ENCODE measurements around the gene ACSF2. TPM values are rescaled to one million over a fixed set of nuclear protein-coding genes. Genes with fewer than 3 reads are reported as not detected.
"Not testable (repeated sequence)": the region's sequence is repeated elsewhere in the genome, so short reads cannot be mapped to it uniquely, and the experiment has no call there.

ACSF2 gene
- total RNA-seq, 1 donor from 2014 or later = 22.5 TPM

GRCh38 chr17:50399591-50399990 lies 26.4 kb upstream of the ACSF2 start:
- DNase-seq; intact Hi-C loops (cut with micrococcal nuclease); ATAC-seq: not testable (repeated sequence)

- intact Hi-C loops (cut with micrococcal nuclease); DNase-seq; ATAC-seq: not testable (repeated sequence)
Measured at GRCh38 chr17:50405351-50405750, 20.7 kb upstream of the ACSF2 start.

- ATAC-seq (no peak), DNase-seq (no peak)
- intact Hi-C loops (cut with micrococcal nuclease) = no loop called here
Measured at GRCh38 chr17:50406578-50406977, 19.4 kb upstream of the ACSF2 start.

- intact Hi-C loops (cut with micrococcal nuclease) = no loop called here
- DNase-seq (no peak), ATAC-seq (no peak)
Measured at GRCh38 chr17:50407921-50408320, 18.1 kb upstream of the ACSF2 start.

GRCh38 chr17:50412188-50412732 lies 13.8 kb upstream of the ACSF2 start:
- DNase-seq (no peak), ATAC-seq (no peak)
- intact Hi-C loops (cut with micrococcal nuclease) = no loop called here

- ATAC-seq = no peak
- DNase-seq = no peak
- intact Hi-C loops (cut with micrococcal nuclease) = no loop called here
Measured at GRCh38 chr17:50414808-50415207, 11.2 kb upstream of the ACSF2 start.

GRCh38 chr17:50419577-50419976 lies 6.4 kb upstream of the ACSF2 start:
- intact Hi-C loops (cut with micrococcal nuclease); DNase-seq; ATAC-seq: not testable (repeated sequence)

GRCh38 chr17:50420419-50421112 lies 5.5 kb upstream of the ACSF2 start:
- ATAC-seq (peak; percentile 79), DNase-seq (no peak)
- intact Hi-C loops (cut with micrococcal nuclease) = no loop called here

- DNase-seq (no peak), ATAC-seq (no peak)
- intact Hi-C loops (cut with micrococcal nuclease) = no loop called here
Measured at GRCh38 chr17:50421308-50422051, 4.5 kb upstream of the ACSF2 start.

GRCh38 chr17:50422738-50423137 lies 3.3 kb upstream of the ACSF2 start:
- no peak for ATAC-seq
- intact Hi-C loops (cut with micrococcal nuclease) = no loop called here
- DNase-seq = no peak

GRCh38 chr17:50423553-50424159 lies 2.4 kb upstream of the ACSF2 start:
- intact Hi-C loops (cut with micrococcal nuclease) = no loop called here
- ATAC-seq (no peak), DNase-seq (no peak)

GRCh38 chr17:50424246-50424995 lies 1.6 kb upstream of the ACSF2 start:
- ATAC-seq (no peak), DNase-seq (no peak)
- intact Hi-C loops (cut with micrococcal nuclease) = no loop called here

GRCh38 chr17:50424996-50425681 lies 879 bp upstream of the ACSF2 start:
- ATAC-seq (no peak), DNase-seq (no peak)
- intact Hi-C loops (cut with micrococcal nuclease) = no loop called here

- intact Hi-C loops (cut with micrococcal nuclease) = no loop called here
- peak; percentile 6 for ATAC-seq
- no peak for DNase-seq
Measured at GRCh38 chr17:50426472-50426782, 409 bp downstream of the ACSF2 start.

- ATAC-seq = peak; percentile 72
- peak; percentile 37 for DNase-seq
- intact Hi-C loops (cut with micrococcal nuclease) = no loop called here
Measured at GRCh38 chr17:50426814-50427787, 1.1 kb downstream of the ACSF2 start.

- ATAC-seq; intact Hi-C loops (cut with micrococcal nuclease); DNase-seq: not testable (repeated sequence)
Measured at GRCh38 chr17:50428126-50428525, 2.1 kb downstream of the ACSF2 start.

- no peak for DNase-seq
- intact Hi-C loops (cut with micrococcal nuclease) = no loop called here
- no peak for ATAC-seq
Measured at GRCh38 chr17:50428831-50429424, 2.9 kb downstream of the ACSF2 start.
